GM10248 (cell line): ENCODE data around the gene LRWD1.
A peak's percentile ranks its signal among the peaks of the same experiment; 100 is the strongest.

Source experiments
- CTCF ChIA-PET: fragments of 300-600 bp; sonication (Branson Sonifier 250); formaldehyde crosslinking; extraction: SDS; loops from one replicate; lab custom pipeline; 2021; ENCODE audit warnings: antibody characterized with exemption; lab: Yijun Ruan, JAX
- POLR2A ChIA-PET: fragments of 350-650 bp; sonication (Branson Sonifier 250); formaldehyde crosslinking; extraction: SDS; loops from one replicate; lab custom pipeline; 2020; ENCODE audit warnings: antibody characterized with exemption; lab: Yijun Ruan, JAX
- DNase-seq: peaks from one replicate; pipeline ENCODE4 v3.0.0; 2012; ENCODE audit errors: extremely low spot score
- TF ChIP-seq, protein P1 (sequence below): IDR thresholded peaks from 2 replicates; pipeline ENCODE4 v1.5.1; 2012; ENCODE audit warnings: mild to moderate bottlenecking, low read depth; ENCODE audit errors: extremely low read depth, missing control alignments, control extremely low read depth

LRWD1 gene

DNA sequence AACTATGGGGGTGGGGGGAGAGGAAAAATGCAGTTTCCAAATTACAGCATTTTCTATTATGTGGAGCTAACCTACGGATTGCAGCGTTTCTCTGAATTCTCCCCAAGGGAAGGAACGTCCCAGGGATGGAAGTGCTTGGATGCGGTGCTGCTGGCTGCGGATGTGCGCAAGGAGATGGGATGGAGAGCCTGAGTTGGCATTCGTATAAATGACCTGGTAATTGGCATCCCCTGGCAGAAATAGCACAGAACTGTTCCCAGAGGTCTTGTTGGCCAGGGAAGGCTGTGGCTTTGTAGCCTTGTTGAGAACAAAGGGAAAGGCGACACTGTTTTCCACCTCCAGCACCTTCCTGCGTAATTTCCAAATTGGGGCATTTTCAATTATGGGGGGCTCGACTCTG lies 28.7 kb upstream of the LRWD1 start:
- ChIA-PET CTCF (interaction anchor here (2.5 kb wide), 1 partner anchor 32 kb away, joined by 10 read pairs; no protein-coding TSS in a partner anchor), POLR2A (interaction anchor here (0.7 kb wide), 1 partner anchor 41 kb away, joined by 7 read pairs; no protein-coding TSS in a partner anchor)
- no peak for DNase-seq
- TF ChIP-seq, protein P1, sequence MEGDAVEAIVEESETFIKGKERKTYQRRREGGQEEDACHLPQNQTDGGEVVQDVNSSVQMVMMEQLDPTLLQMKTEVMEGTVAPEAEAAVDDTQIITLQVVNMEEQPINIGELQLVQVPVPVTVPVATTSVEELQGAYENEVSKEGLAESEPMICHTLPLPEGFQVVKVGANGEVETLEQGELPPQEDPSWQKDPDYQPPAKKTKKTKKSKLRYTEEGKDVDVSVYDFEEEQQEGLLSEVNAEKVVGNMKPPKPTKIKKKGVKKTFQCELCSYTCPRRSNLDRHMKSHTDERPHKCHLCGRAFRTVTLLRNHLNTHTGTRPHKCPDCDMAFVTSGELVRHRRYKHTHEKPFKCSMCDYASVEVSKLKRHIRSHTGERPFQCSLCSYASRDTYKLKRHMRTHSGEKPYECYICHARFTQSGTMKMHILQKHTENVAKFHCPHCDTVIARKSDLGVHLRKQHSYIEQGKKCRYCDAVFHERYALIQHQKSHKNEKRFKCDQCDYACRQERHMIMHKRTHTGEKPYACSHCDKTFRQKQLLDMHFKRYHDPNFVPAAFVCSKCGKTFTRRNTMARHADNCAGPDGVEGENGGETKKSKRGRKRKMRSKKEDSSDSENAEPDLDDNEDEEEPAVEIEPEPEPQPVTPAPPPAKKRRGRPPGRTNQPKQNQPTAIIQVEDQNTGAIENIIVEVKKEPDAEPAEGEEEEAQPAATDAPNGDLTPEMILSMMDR = no peak

DNA sequence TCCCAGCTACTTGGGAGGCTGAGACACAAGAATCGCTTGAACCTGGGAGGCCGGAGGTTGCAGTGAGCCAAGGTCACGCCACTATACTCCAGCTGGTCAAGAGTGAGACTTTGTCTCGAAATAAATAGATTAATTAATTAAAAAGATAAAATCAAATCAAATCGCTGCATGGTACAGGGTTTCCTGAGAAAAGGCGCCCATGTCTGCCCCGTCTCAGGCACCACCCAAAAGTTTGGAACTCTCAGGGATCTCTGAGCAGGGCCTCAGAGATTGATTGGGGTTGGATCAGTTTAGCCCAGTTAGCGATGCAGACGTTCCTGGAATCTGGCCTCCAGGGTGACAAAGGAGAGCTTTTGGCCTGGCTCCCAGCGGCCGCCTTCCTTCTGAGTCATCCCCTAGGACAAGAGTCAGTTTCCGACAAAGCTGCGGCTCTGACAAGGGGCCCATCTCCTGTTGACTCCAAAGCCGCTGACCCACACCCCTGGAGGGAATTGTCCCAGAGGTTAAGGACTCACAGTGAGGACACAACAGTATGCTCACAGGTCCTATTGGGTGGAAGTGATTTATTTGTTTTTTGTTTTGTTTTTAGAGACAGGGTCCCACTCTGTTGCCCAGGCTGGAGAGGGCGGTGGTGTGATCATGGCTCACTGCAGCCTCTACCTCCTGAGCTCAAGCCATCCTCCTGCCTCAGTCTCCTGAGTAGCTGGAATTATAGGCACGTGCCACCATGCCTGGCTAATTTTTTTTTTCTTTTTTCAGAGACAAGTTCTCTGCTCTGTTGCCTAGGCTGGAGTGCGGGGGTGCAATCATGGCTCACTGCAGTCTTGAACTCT lies 24.6 kb upstream of the LRWD1 start:
- ChIA-PET POLR2A (no interaction called here), CTCF (interaction anchor here (1.1 to 3.6 kb wide), 4 partner anchors 10 to 36 kb away, joined by 5 to 23 read pairs (median 8); no protein-coding TSS in a partner anchor)
- TF ChIP-seq, protein P1 = no peak
- no peak for DNase-seq

DNA sequence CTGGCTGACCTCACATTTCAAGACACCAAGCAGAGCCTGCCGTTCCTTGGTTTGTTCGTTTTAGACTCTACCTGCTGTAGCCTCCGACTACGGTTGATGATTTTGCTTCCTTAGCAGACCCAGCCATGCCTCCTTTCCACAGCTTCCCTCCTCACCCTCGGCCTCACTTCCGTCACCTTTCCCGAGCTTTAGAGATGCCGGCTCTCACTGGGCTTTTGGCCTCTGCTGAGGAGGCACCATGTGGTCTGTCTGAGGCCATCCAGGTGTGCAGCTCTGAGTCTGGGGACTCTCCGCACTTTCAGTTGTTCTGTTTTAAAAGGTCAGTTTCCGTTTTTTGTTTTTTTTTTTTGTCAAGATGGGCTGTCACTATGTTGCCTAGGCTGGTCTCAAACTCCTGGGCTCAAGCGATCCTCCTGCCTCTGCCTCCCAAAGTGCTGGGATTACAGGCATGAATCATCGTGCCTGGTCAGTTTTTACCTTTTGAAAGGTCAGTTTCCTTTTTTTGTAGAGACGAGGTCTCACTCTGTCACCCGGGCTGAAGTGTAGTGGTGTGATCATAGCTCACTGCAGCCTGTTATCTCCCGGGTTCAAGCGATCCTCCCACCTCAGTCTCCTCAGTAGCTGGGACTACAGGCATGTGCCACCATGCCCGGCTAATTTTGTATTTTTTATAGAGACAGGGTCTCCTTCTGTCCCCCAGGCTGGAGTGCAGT lies 19.7 kb upstream of the LRWD1 start:
- ChIA-PET CTCF (interaction anchor here (0.9 to 3.5 kb wide), 6 partner anchors 9 to 50 kb away, joined by 3 to 13 read pairs (median 4); no protein-coding TSS in a partner anchor), POLR2A (interaction anchor here (0.6 to 0.7 kb wide), 2 partner anchors 10 to 11 kb away, joined by 4 read pairs; no protein-coding TSS in a partner anchor)
- TF ChIP-seq, protein P1 = no peak
- peak; percentile 78 for DNase-seq

DNA sequence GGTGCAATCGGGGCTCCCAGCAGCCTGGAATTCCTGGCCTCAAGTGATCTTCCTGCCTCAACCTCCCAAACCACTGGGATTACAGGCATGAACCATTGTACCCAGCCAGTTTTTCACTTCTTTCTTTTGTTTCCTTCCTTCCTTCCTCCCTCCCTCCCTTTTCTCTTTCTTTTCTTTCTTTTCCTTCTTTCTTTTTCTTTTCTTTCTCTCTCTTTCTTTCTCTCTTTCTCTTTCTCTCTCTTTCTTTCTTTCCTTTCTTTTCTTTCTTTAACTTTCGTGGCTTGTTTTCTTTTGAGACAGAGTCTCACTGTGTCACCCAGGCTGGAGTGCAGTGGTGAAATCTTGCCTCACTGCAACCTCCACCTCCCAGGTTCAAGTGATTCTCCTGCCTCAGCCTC lies 19.1 kb upstream of the LRWD1 start:
- POLR2A ChIA-PET = interaction anchor here (0.6 kb wide), 1 partner anchor 10 kb away, joined by 4 read pairs; no protein-coding TSS in a partner anchor
- no peak for DNase-seq
- TF ChIP-seq, protein P1 = no peak
- CTCF ChIA-PET = interaction anchor here (1.5 to 3.5 kb wide), 4 partner anchors 11 to 50 kb away, joined by 4 to 13 read pairs (median 7); no protein-coding TSS in a partner anchor

DNA sequence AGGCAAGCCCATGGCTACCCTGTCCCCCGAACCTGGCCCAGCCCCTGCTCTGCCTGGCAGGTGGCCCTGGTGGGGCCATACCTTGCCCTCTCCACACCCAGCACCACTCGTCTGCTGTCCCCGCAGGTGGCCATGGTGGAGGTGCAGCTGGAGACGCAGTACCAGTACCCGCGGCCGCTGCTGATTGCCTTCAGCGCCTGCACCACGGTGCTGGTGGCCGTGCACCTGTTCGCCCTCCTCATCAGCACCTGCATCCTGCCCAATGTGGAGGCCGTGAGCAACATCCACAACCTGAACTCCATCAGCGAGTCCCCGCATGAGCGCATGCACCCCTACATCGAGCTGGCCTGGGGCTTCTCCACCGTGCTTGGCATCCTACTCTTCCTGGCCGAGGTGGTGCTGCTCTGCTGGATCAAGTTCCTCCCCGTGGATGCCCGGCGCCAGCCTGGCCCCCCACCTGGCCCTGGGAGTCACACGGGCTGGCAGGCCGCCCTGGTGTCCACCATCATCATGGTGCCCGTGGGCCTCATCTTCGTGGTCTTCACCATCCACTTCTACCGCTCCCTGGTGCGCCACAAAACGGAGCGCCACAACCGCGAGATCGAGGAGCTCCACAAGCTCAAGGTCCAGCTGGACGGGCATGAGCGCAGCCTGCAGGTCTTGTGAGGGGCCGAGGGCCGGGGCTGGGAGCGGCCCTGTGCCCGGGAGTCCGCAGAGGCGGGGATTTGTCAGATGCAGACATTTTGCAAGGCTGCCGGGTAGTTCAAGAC lies 18.2 kb upstream of the LRWD1 start:
- POLR2A ChIA-PET = no interaction called here
- TF ChIP-seq, protein P1 = no peak
- DNase-seq = no peak
- CTCF ChIA-PET = interaction anchor here (3.5 kb wide), 1 partner anchor 21 kb away, joined by 13 read pairs; no protein-coding TSS in a partner anchor
